Spleen (tissue), 11 donors: ENCODE results near the gene LRBA. TPM values are rescaled to one million over a fixed set of nuclear protein-coding genes. Genes with fewer than 3 reads are reported as not detected.

ENCODE experiments used
- DNase-seq: peaks from one replicate; pipeline ENCODE4 v3.0.0-alpha.2; 2020
- H3K27ac ChIP-seq, 8 donors: fragments of 200-600 bp; sonication (generic) in 7 of 8; 1 replicate in 4 of 8; 2 replicates in 4 of 8; pipeline versions ENCODE4 v1.5.0 to v1.8.0; 2016 to 2021; ENCODE audit warnings: inconsistent platforms in 4 of 8, mild to moderate bottlenecking in 4 of 8, moderate library complexity in 1 of 8
- H3K27me3 ChIP-seq, 7 donors: fragments of 200-600 bp; sonication (generic) in 6 of 7; replicated peaks in 1 of 7; 1 replicate in 4 of 7; 2 replicates in 3 of 7; pipeline versions ENCODE4 v1.5.0 to v1.8.0; 2016 to 2021; ENCODE audit warnings: inconsistent platforms in 3 of 7, mild to moderate bottlenecking in 1 of 7
- H3K36me3 ChIP-seq, 6 donors: fragments of 200-600 bp; sonication (generic) in 5 of 6; 1 replicate in 4 of 6; 2 replicates in 2 of 6; pipeline versions ENCODE4 v1.5.0 to v1.8.0; 2016 to 2021; ENCODE audit warnings: inconsistent platforms in 2 of 6
- H3K4me1 ChIP-seq, 6 donors: fragments of 200-600 bp; sonication (generic) in 5 of 6; 1 replicate in 3 of 6; 2 replicates in 3 of 6; pipeline versions ENCODE4 v1.5.0 to v1.8.0; 2016 to 2021; ENCODE audit warnings: inconsistent platforms in 3 of 6
- H3K4me3 ChIP-seq, 8 donors: fragments of 200-600 bp; sonication (generic) in 7 of 8; 1 replicate in 4 of 8; 2 replicates in 4 of 8; pipeline versions ENCODE4 v1.5.0 to v1.8.0; 2016 to 2021; ENCODE audit warnings: inconsistent platforms in 4 of 8, mild to moderate bottlenecking in 4 of 8, moderate library complexity in 2 of 8
- H3K9me3 ChIP-seq, 8 donors: fragments of 200-600 bp; sonication (generic) in 7 of 8; 1 replicate in 4 of 8; 2 replicates in 4 of 8; pipeline versions ENCODE4 v1.5.0 to v1.8.0; 2016 to 2021; ENCODE audit warnings: inconsistent platforms in 4 of 8
- POLR2A ChIP-seq, 3 donors: fragments of 450-650 bp; IDR thresholded peaks; one replicate each; pipeline ENCODE4 v1.5.1; 2017; ENCODE audit warnings: antibody characterized with exemption in 3 of 3, mild to moderate bottlenecking in 1 of 3
- POLR2AphosphoS5 ChIP-seq, 3 donors: sonication (generic); formaldehyde crosslinking; IDR thresholded peaks; one replicate each; pipeline ENCODE4 v1.5.1; 2017; ENCODE audit warnings: antibody characterized with exemption in 3 of 3
- WGBS, 5 donors: extraction: QIAGEN DNeasy Blood & Tissue Kit in 3 of 5; methylation state at CpG; one replicate each; pipeline versions ENCODE4 v1.1.5 to v1.1.7; 2013 to 2018; 5-methylcytosine and 5-hydroxymethylcytosine counted together
- intact Hi-C: fragments of 100-400 bp; cut with DNase I; formaldehyde crosslinking; loops from one replicate; pipeline ENCODE4 v1.15.0; 2023; ENCODE audit warnings: low total_unique reads
- polyA plus RNA-seq, 3 donors: library from polyadenylated mRNA; stranded (reverse); fragments of 200-250 nt; gene quantifications; one replicate each; pipeline ENCODE4 v1.2.1, GENCODE V29; 2013
- total RNA-seq, 7 donors: library from RNA; depleted of rRNA in 3 of 7; stranded (reverse); fragments of >200 nt in 3 of 7; fragmentation: NEBNext Ultra II Directional in 4 of 7; extraction: Animal tissue kit (Norgen Biotek cat#: 25700) in 4 of 7; gene quantifications; one replicate each; pipeline versions ENCODE4 v1.1.0 to v1.2.1, GENCODE V29; 2016 to 2021
- TF ChIP-seq, protein P1 (sequence below), 11 experiments: fragments of 200-600 bp in 7 of 11; fragments of 450-650 bp in 4 of 11; sonication (generic) in 4 of 11; IDR thresholded peaks in 8 of 11; conservative IDR thresholded peaks in 3 of 11; 1 replicate in 7 of 11; 2 replicates in 4 of 11; pipeline versions ENCODE4 v1.4.0 to v1.8.0; 2016 to 2021; ENCODE audit warnings: antibody characterized with exemption in 11 of 11, inconsistent platforms in 4 of 11, mild to moderate bottlenecking in 1 of 11
- donor health status: healthy with polysubstance abuse.
- donor health status: DM: no; HTN: no; CAD: no; lungs with moderate emphysema.
- donor health status: DM: no; HTN: no; CAD: no.
- donor health status: Bipolar disorder and iron deficiency.
- donor health status: healthy.
- donor health status: DM: no; HTN: no; CAD: no.
- donor health status: DM: yes; HTN: yes; CAD: no.

LRBA gene
- total and polyA plus RNA-seq, 10 donors = 8.2 to 84.9 (median 50.5) TPM

DNA sequence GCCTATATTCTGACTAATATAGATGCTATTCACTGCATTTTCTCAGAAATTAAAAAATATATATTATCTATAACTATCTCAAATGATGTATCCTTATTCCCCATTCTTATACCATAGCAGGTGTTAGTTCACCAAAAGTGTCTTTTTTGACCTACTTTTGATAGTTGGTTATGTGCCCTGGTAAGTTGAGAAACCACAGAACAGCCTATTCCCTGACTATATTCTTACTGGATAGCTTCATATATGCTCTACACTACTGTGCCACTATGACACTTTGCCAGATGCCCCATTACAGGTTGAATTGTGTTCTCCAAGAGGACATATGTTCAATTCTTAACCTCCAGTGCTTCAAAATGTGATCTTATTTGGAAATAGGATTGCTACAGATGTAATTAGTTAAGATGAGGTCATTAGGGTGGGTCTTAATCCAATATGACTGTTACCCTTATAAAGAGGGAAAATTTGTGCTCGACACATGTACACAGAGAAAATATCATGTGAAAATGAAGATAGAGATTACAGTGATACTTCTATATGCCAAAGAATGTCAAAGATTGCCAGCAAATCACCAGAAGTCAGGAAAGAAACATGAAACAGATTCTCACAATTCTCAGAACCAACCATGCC, 76.1 kb downstream of the LRBA start:
- Histone ChIP-seq H3K27ac (no peak overlapping the region), H3K9me3 (no peaks in the 10 kb centered on the region), H3K4me1 (peaks cover 0 to 12% (median 0%) of the 10 kb centered on the region in 6 donors), H3K27me3 (no peaks in the 10 kb centered on the region), H3K4me3 (no peak overlapping the region), H3K36me3 (no peaks in the 10 kb centered on the region)
- intact Hi-C loops = no loop called here
- no peak for DNase-seq
- WGBS, 5 donors = 91 to 97% (median 91%) methylated on average over 1 of the region's 1 CpG
- TF ChIP-seq POLR2A (IDR thresholded peaks at IDR 0.05) = no peak

DNA sequence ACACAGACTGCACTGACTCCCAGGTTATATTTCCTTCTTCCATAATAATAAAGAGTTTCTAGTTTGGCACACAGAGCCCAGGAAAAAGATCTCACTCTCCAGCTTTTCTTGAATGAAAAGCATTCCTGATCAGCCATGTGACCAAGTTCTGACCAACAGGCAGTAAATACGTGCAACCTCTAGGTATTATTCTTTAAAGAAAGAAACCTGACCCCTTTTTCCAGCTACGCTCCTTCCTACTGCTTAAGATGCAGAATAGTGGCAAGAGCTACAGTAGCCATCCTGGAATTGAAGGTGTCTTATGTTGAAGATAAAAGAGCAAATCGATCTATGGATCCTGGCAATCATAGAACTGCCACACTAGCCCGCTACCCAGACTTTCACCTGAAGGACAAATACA, 76.7 kb downstream of the LRBA start:
- no peak for DNase-seq
- H3K27me3 ChIP-seq = no peaks in the 10 kb centered on the region
- intact Hi-C loops = no loop called here
- no peak overlapping the region for H3K27ac ChIP-seq
- H3K4me1 ChIP-seq = peaks cover 0 to 8% (median 0%) of the 10 kb centered on the region in 6 donors
- H3K9me3 ChIP-seq = no peaks in the 10 kb centered on the region
- TF ChIP-seq POLR2A (IDR thresholded peaks at IDR 0.05) = no peak
- TF ChIP-seq POLR2AphosphoS5 (IDR thresholded peaks at IDR 0.05) = no peak
- TF ChIP-seq, protein P1, sequence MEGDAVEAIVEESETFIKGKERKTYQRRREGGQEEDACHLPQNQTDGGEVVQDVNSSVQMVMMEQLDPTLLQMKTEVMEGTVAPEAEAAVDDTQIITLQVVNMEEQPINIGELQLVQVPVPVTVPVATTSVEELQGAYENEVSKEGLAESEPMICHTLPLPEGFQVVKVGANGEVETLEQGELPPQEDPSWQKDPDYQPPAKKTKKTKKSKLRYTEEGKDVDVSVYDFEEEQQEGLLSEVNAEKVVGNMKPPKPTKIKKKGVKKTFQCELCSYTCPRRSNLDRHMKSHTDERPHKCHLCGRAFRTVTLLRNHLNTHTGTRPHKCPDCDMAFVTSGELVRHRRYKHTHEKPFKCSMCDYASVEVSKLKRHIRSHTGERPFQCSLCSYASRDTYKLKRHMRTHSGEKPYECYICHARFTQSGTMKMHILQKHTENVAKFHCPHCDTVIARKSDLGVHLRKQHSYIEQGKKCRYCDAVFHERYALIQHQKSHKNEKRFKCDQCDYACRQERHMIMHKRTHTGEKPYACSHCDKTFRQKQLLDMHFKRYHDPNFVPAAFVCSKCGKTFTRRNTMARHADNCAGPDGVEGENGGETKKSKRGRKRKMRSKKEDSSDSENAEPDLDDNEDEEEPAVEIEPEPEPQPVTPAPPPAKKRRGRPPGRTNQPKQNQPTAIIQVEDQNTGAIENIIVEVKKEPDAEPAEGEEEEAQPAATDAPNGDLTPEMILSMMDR (IDR thresholded peaks at IDR 0.05 in 8 of 11, conservative IDR thresholded peaks at IDR 0.05 in 3 of 11) = no peak
- WGBS, 5 donors = 88 to 96% (median 89%) methylated on average over 4 of the region's 4 CpGs
- H3K36me3 ChIP-seq = no peaks in the 10 kb centered on the region
- no peak overlapping the region for H3K4me3 ChIP-seq

DNA sequence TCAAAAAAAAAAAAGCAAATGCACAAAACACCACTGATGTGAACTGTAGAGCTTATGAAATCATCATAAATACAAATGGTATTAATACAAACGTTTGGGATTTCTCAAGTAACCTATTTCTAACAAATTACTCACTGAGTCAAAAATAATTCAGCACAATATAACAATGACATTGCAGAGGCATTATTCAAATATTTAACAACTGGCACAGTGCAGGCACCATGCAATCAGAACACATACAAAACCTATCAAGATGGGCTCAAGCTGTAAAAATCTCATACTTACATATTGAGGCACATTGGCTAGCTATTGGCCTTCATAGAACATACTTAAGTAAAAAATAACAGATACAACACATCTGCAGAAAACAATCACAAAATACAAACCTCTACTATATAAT, 81.1 kb downstream of the LRBA start:
- no peaks in the 10 kb centered on the region for H3K36me3 ChIP-seq
- 66 to 91% (median 75%) methylated on average over 1 of the region's 1 CpG for WGBS, 5 donors
- H3K4me3 ChIP-seq = no peak overlapping the region
- no peaks in the 10 kb centered on the region for H3K9me3 ChIP-seq
- intact Hi-C loops = no loop called here
- TF ChIP-seq, protein P1 (IDR thresholded peaks at IDR 0.05 in 8 of 11, conservative IDR thresholded peaks at IDR 0.05 in 3 of 11) = no peak
- H3K27ac ChIP-seq = no peak overlapping the region
- peaks cover 0 to 8% (median 0%) of the 10 kb centered on the region in 6 donors for H3K4me1 ChIP-seq
- H3K27me3 ChIP-seq = no peaks in the 10 kb centered on the region
- no peak for DNase-seq

DNA sequence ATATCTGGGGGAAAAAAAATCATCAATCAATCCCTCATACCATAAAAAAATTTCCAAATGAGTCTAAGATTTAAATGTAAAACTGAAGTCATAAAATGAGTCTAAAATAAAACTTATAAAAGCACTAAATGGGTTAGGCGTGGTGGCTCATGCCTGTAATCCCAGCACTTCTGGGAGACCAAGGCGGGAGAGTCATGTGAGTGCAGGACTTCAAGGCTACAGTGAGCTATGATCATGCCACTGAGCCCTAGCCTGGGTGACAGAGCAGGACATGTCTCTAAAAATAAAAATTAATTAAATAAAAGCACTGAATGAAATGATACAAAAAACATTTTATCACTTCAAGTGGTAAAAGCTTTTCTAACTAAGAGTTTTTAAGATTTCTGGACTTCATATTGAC, 83.3 kb downstream of the LRBA start:
- 95 to 100% (median 99%) methylated on average over 2 of the region's 2 CpGs for WGBS, 5 donors
- intact Hi-C loops = no loop called here
- H3K36me3 ChIP-seq = peaks cover 0 to 18% (median 0%) of the 10 kb centered on the region in 6 donors
- no peak for DNase-seq
- no peak overlapping the region for H3K27ac ChIP-seq
- no peak overlapping the region for H3K4me3 ChIP-seq
- H3K4me1 ChIP-seq = no peaks in the 10 kb centered on the region
- H3K9me3 ChIP-seq = no peaks in the 10 kb centered on the region
- TF ChIP-seq, protein P1 (IDR thresholded peaks at IDR 0.05 in 8 of 11, conservative IDR thresholded peaks at IDR 0.05 in 3 of 11) = no peak
- no peaks in the 10 kb centered on the region for H3K27me3 ChIP-seq

DNA sequence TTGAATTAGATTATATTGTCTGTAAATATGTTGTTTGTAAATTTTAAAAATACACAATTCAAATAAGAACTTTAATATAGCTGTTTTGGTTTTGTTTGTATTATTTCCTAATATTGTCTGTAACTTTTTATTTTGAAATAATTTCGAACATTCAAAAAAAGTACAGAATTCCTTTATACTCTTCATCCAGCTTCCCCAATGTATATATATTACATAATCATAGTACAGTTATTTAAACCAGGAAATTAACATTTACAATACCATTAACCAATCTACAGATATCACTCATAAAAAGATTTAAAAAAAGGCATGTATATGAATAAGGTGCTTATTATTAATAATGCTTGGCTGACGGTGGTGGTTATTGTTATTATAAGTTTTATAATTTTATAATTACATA, 84.1 kb downstream of the LRBA start:
- H3K27ac ChIP-seq = no peak overlapping the region
- H3K36me3 ChIP-seq = peaks cover 0 to 26% (median 0%) of the 10 kb centered on the region in 6 donors
- no peaks in the 10 kb centered on the region for H3K9me3 ChIP-seq
- no peak for TF ChIP-seq POLR2A (IDR thresholded peaks at IDR 0.05)
- intact Hi-C loops = no loop called here
- no peaks in the 10 kb centered on the region for H3K27me3 ChIP-seq
- H3K4me3 ChIP-seq = no peak overlapping the region
- no peak for DNase-seq
- 94 to 98% (median 95%) methylated on average over 2 of the region's 2 CpGs for whole genome bisulfite sequencing, 5 donors
- H3K4me1 ChIP-seq = no peaks in the 10 kb centered on the region
